NT2/D1 (cell line): ENCODE measurements around the gene MPV17L2.

Source experiments
- SUZ12 ChIP-seq: IDR thresholded peaks from 2 replicates; pipeline ENCODE4 v1.6.1; 2011; ENCODE audit not compliant: insufficient read length, insufficient read depth; ENCODE audit errors: extremely low read depth
- ZNF274 ChIP-seq: IDR thresholded peaks from 2 replicates; pipeline ENCODE4 v1.6.1; 2011; ENCODE audit warnings: mild to moderate bottlenecking, low read depth, low read length

DNA sequence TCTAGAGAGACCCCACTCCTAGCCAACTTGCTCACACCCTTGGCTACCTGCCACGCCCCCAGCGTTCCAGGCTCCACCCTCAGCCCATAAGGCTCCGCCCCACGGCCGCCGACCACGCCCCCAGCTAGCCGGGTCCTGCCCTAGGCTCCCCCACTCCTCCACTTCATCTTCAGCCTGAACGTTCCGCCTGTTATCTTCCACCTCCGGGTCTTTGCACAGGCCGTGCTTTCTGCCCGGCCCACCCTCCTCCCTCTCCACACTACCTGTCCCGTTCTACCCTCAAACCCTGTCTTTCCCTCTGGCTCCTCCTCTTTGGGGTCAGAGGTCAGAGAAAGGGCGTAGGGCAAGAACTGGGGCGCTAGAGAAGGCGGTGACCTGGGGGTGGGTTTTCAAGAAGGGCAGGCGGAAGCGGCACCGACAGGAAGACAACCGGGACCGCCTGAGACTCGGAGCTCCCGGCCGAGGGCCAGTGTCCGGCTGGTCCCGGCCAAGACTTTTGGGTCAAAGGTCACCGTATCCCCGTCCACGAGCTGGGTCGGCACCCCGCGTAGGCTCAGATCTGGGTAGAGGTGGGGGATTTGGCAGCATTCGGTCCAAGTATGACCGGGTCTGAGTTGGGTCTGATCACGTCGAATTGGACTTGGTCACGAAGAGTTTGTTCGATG lies 31.0 kb downstream of the MPV17L2 start:
- TF ChIP-seq SUZ12, result no peak
- TF ChIP-seq ZNF274, result no peak
